Stimulated activated CD8-positive, alpha-beta memory T cell treated with anti-CD3 and anti-CD28 coated beads, Interleukin-4, amount 100 ng/mL, for 48 hours (primary cell): ENCODE results near the gene KRT33A.
"Not testable (repeated sequence)": the region's sequence is repeated elsewhere in the genome, so short reads cannot be mapped to it uniquely, and the experiment has no call there.

ENCODE experiments used
- DNase-seq: peaks from one replicate; pipeline ENCODE4 v3.0.0-alpha.2; 2020

KRT33A gene

GRCh38 chr17:41360296-41360995 lies 9.8 kb upstream of the KRT33A start:
- DNase-seq: no peak

DNA sequence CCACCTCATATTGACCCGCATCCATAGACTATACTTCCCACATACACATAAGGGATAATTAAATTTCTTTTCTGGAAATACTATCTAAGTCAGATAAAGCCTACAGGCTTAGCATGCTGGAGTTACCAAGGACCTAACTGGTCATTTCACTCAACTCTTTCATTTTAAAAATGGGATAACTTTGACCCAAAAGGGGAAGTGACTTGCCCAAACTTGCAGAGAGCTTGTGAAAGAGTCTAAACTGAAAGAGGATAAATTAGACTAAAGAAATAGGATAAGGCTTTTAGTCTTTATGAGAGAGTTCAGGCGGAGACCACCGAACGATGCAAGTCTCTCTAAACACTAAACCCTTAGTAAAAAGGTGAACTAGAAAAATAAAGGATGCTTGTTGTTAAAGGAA lies 3.9 kb upstream of the KRT33A start:
- DNase-seq: no peak

- DNase-seq: no peak
Observed at GRCh38 chr17:41352597-41353366, 2.2 kb upstream of the KRT33A start.

DNA sequence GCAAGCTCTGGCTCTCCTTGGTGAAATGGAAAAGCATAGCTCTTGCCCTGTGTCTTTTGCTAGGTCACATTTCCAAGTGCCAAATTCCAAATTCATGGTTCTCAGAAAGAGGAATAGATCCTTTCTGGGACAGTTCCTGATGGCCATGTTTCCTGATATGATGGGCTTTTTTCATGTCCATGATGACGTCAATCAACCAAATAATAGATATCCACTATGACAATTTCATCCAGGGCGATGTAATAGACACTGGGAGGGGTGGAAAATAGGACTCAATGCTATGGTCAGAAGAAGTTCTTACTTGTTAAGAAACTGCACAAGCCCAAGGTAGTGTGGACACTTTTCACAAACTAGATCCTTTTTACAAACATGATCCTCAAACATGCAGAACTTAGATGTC lies 549 bp upstream of the KRT33A start:
- no peak for DNase-seq

DNA sequence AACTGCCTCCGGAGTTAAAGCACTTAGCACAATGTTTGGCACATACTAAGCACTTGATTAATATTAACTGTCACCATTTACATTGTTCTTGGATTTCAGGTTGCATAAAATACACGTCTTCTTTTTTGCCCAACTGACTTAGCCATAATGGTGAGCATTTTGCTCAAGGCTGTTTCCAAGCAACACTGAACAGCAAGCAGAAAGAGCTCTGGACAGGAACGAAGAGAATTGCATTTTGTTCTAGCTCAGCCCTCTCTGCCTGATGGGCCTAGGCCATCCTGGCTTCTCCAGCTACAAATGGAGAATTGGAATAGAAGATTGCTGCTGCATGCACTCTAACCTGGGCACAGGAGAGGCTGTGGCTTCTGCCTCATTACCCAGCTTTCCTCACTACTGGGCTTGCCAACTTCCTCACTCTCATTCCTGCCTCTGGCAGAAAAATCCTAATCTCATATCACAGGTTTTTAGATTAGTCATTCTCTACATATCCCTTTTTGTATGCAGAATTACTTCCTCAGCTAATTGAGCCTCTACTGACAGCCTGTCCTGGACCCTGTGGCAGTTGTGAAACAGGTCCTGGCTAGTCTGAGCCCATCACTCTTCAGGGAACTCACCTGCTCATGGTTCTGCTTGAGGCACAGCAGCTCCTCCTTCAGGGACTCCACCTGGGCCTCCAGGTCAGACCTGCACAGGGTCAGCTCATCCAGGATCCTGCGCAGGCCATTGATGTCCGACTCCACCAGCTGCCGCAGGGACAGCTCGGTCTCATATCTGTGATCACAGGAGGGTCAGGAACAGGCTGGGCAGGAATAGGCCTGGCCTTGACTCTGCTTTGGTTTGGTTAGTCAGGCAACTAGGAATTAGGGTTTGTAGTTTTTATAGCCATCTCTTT lies 2.5 kb downstream of the KRT33A start:
- no peak for DNase-seq

DNA sequence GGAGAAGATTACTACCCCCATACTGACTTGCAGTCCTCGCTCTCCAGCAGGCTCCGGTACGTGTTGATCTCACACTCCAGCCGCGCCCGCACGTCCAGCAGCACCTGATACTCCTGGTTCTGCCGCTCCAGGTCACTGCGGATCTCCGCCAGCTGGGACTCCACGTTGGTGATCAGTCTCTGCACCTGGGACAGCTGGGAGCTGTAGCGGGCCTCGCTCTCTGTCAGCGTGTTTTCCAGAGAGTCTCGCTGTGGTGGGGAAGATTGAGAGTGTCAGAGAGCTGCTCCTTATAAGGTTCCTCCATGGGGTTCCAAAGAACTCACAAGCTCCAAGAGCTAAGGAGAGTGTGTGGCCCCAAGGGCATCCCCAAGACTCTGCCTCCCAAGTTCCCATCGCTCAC lies 4.2 kb downstream of the KRT33A start:
- not testable (repeated sequence) for DNase-seq

DNA sequence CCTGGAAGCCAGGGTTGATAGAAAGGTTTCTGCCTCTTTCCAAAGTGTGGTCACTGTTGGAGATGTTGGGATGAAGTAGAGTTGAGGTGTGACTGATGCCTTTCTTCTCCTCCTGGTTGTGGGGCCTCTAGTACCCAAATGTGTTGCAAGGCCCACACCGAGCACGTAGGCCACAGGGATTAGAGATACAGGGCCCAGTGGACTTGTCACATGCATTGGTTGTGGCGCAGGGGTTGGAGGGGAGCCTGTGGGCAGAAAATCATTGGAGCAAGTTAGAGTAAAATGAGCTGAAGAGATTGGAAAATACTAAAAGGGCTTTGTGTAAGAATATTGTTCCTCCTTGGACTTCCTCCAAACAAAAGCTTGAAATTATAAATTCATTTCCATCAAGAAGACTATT lies 4.6 kb downstream of the KRT33A start:
- DNase-seq: no peak

- no peak for DNase-seq
Observed at GRCh38 chr17:41343029-41343428, 7.6 kb downstream of the KRT33A start.

GRCh38 chr17:41340934-41341861 lies 9.4 kb downstream of the KRT33A start:
- peak; percentile 56 for DNase-seq

- DNase-seq: no peak
Observed at GRCh38 chr17:41340494-41340893, 10.1 kb downstream of the KRT33A start.

- no peak for DNase-seq
Observed at GRCh38 chr17:41339571-41340172, 11.0 kb downstream of the KRT33A start.

DNA sequence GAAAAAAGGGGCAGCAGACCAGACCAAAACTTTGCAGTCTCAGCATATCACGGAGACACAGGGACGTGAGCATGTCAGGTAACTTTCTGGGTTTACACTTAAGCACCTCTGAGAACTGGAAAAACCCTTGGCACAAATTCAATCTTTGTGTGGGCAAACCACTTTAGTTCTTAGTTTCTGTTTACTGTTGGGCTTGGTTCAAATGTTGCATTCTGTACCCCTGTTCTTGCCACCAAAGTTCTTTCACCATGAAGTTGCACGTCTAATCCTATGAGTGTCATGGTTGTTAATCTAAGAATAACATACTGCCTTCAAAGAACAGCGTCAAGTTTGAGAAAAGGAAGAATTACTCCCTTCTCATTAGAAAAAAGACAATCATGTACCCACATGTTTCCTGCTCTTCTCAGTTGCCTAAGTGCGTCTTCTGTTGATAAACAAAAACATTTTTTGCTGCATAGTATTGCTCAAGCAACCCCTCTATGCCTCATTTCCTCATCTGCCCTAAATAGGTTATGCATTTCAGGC lies 11.6 kb downstream of the KRT33A start:
- DNase-seq: no peak

GRCh38 chr17:41335747-41336146 lies 14.9 kb downstream of the KRT33A start:
- no peak for DNase-seq

DNA sequence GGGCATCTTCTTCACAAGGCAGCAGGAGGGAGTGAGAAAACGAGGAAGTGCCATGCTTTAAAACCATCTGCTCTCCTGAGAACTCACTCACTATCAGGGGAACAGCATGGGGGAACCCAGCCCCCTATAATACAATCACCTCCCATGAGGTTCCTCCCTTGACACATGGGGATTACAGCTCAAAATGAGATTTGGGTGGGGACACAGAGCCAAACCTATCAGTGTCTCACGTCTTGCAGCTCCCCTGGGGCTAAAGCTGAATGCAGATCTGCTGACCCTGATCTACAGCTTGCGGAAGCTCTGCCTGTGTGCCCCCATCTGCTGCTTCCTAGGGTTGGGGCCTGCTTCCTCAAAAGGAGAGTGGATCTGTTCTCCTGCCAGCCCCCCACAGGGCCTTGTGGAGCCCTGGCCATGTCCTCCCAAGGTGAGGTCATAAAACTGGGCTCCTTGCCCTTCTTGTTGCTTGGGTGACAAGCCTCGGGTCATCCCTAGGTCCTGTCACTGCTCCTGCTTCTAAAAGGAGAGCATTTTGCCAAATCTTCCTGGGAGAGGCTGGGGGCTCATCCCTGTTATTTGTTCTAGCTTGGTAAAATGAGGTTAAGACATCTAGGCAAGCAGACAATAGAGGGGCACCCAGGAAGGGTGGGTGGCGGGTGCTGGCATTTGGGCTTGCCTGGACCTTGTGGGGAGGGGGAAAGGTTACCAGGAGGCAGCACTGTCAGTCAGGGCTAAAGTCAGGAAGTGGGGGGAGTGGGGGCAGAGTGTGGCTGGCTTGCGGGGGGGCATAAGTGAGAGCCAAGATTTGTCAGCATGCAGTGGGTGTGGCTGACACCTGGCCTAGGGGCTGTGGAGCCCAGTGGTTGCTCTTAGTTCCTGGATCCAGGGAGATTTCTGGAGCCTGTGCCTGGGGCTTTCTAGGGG lies 16.0 kb downstream of the KRT33A start:
- DNase-seq: no peak

DNA sequence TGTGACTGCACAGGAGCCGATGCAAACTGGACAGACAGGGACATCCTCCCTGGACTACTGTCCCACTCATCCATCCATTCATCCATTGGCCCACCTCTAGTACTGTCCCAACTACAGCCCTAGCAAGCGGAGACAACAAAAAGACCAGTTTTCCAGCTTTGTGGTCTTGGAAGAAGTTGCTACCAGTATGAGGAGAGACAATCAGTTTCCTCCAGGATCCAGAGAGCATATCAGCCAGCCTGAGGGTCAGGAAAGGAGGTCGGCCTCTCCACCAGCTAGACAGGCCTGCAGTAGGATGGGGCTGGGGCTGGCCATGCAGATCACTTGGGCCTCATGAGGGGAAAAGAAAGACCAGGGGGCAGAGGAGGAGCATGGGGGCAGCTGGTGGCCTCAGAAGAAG lies 16.8 kb downstream of the KRT33A start:
- DNase-seq: no peak

GRCh38 chr17:41333098-41333497 lies 17.5 kb downstream of the KRT33A start:
- no peak for DNase-seq

DNA sequence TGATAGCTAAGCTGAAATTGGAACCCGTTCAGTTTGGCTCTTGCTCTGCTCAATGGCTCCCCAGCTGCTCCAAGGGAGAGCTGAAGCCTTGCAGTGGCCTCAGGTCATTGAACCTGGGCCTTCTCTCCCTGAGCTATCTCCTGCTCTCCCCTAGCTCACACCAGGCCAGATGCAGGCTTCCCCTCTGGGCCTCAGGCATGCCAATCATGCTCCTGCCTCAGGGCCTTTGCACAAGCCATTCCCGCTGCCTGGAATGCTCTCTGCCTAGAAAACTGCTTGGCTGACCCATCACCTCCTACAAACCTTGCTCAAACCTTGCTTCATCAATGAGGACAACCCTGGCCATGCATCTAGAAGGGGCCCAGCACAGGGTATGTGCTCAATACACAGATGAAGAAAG lies 18.4 kb downstream of the KRT33A start:
- DNase-seq: no peak

DNA sequence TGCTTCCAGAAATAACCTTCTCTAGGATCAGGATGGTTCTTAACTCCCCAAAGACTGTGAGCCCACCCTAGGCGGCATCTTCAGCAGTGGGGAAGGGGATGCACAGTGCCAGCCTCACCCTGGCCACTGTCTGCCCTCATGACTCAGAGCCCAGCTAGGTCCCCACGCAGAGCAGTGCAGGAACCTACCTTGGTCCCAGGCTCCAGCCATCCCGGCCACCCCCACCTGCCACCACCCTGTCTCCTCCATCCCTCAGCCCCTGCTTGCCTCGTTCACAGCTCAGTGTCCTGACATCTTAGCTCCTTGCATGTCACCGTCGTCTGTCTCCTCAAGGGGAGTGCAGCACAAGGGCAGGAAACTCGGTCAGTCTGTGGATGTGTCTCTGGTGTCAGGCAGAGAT lies 19.0 kb downstream of the KRT33A start:
- no peak for DNase-seq

DNA sequence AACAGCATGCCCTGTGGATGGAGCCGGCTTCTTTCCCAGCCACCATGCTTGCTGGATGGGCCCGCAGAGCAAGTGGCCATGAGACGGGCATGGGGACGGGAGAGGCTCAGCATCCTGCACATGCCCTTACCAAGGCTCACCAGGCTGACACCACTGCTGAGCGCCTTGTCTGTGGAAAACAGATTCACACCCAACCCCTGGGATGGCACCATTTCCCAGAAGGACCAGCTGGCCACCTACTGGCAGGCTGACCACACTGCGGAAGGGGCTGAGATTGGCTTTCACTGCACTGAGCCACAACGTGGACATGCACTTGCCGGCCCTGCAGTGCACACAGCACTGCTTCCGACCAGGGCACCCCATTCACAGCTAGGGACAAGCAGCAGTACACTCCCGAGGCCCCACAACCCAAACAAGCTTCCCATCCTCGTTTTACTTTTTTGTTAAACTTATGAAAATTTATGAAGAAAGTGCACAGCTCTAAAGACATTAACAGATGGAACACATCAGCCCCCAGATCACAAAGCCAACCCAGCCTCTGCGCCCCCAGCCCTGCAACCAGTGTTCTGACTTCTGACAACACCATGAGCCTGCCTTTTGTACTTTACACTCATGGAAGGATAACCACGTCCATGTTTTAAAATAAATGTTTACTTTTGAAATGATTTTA lies 21.2 kb downstream of the KRT33A start:
- peak; percentile 54 for DNase-seq

GRCh38 chr17:41328207-41328606 lies 22.4 kb downstream of the KRT33A start:
- DNase-seq: no peak
